Stimulated activated CD4-positive, alpha-beta T cell treated with anti-CD3 and anti-CD28 coated beads, Interleukin-12 subunit alpha, Interleukin-12 subunit beta, amount 100 ng/mL, for 24 hours (primary cell): ENCODE data around the gene RFTN2.
"Not testable (repeated sequence)": the region's sequence is repeated elsewhere in the genome, so short reads cannot be mapped to it uniquely, and the experiment has no call there.

Source experiments
- DNase-seq, 2 experiments: peaks; one replicate each; pipeline ENCODE4 v3.0.0-alpha.2; 2020; ENCODE audit warnings: low read depth in 2 of 2

RFTN2 gene

GRCh38 chr2:197604117-197604860 lies 71.1 kb downstream of the RFTN2 start:
- no peak for DNase-seq

GRCh38 chr2:197601726-197602125 lies 73.7 kb downstream of the RFTN2 start:
- no peak for DNase-seq

- DNase-seq: no peak
Measured at GRCh38 chr2:197600306-197600705, 75.1 kb downstream of the RFTN2 start.

- no peak for DNase-seq
Measured at GRCh38 chr2:197599285-197599965, 76.0 kb downstream of the RFTN2 start.

GRCh38 chr2:197598450-197598849 lies 76.9 kb downstream of the RFTN2 start:
- no peak for DNase-seq

GRCh38 chr2:197597166-197597565 lies 78.2 kb downstream of the RFTN2 start:
- no peak for DNase-seq

GRCh38 chr2:197596766-197597165 lies 78.6 kb downstream of the RFTN2 start:
- DNase-seq: no peak

- no peak for DNase-seq
Measured at GRCh38 chr2:197591339-197592072, 83.9 kb downstream of the RFTN2 start.

GRCh38 chr2:197587255-197587654 lies 88.1 kb downstream of the RFTN2 start:
- not testable (repeated sequence) for DNase-seq

GRCh38 chr2:197580166-197580565 lies 95.2 kb downstream of the RFTN2 start:
- DNase-seq: not testable (repeated sequence)

GRCh38 chr2:197578294-197578693 lies 97.1 kb downstream of the RFTN2 start:
- not testable (repeated sequence) for DNase-seq

- DNase-seq: no peak
Measured at GRCh38 chr2:197577446-197577845, 97.9 kb downstream of the RFTN2 start.

- no peak for DNase-seq
Measured at GRCh38 chr2:197576631-197577030, 98.8 kb downstream of the RFTN2 start.

GRCh38 chr2:197575987-197576386 lies 99.4 kb downstream of the RFTN2 start:
- no peak for DNase-seq

- DNase-seq: no peak
Measured at GRCh38 chr2:197573608-197574007, 101.8 kb downstream of the RFTN2 start.

- no peak for DNase-seq
Measured at GRCh38 chr2:197571627-197572271, 103.6 kb downstream of the RFTN2 start.

GRCh38 chr2:197560146-197560665 lies 115.2 kb downstream of the RFTN2 start:
- DNase-seq: no peak

GRCh38 chr2:197559681-197560080 lies 115.7 kb downstream of the RFTN2 start:
- DNase-seq: no peak

GRCh38 chr2:197558393-197558792 lies 117.0 kb downstream of the RFTN2 start:
- DNase-seq: no peak

GRCh38 chr2:197556456-197556855 lies 118.9 kb downstream of the RFTN2 start:
- no peak for DNase-seq

GRCh38 chr2:197555467-197555866 lies 119.9 kb downstream of the RFTN2 start:
- DNase-seq: no peak

- not testable (repeated sequence) for DNase-seq
Measured at GRCh38 chr2:197551260-197551659, 124.1 kb downstream of the RFTN2 start.
